ENCODE results near the gene SYNJ2.

Gene SYNJ2

DNA sequence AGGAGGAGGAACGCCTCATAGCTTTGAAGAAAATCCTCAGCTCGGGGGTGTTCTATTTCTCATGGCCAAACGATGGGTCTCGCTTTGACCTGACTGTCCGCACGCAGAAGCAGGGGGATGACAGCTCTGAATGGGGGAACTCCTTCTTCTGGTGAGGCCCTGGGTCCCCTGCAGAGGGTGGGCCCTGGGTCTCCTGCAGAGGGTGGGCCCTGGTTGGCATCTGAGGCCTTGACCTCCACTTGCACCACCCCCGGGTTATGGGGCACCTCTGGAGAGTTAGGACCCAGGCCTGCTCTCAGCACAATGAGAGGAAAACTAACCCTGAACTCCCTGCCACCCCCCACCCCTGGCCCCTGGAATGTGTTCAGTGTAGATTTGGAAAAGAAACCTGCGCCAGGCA is 47.2 kb downstream of the SYNJ2 start:
- ATAC-seq = no peak
- no peaks in the 10 kb centered on the region for H3K27me3 Mint-ChIP-seq
- H3K4me1 Mint-ChIP-seq = peaks cover 51% of the 10 kb centered on the region
- H3K9me3 Mint-ChIP-seq = no peaks in the 10 kb centered on the region
- H3K27ac Mint-ChIP-seq = peak overlapping the region; percentile 97
- no peak overlapping the region for H3K4me3 Mint-ChIP-seq
- H3K36me3 Mint-ChIP-seq = peaks cover 10% of the 10 kb centered on the region

DNA sequence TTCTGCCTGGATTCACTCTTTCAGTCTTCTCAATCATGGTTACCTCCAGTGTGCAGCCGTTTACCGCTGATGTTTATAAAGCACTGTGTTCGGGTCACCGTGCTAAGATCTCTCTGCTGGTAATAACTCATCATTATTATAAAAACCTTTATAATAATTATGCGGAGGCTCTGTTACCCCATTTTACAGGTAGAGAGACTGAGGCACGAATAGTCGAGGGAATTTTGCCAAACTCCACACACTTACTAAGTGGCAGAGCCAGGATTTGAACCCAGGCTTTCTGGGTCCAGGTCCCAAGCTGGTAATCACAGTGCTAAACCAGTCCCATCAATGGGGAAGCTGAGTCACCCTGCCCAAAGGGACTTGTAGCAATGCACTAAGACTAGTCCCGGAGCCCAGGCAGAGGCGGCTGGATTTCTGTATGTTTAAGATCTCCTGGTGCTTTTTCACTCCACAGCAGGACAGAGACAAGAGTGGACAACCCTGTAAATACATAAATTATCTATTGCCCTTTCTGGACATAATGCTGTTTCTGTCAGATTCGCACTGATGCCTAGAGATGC is 48.1 kb downstream of the SYNJ2 start:
- Mint-ChIP-seq H3K27me3 (no peaks in the 10 kb centered on the region), H3K27ac (no peak overlapping the region), H3K4me3 (no peak overlapping the region), H3K36me3 (peaks cover 19% of the 10 kb centered on the region), H3K4me1 (peaks cover 51% of the 10 kb centered on the region), H3K9me3 (no peaks in the 10 kb centered on the region)
- ATAC-seq = no peak

DNA sequence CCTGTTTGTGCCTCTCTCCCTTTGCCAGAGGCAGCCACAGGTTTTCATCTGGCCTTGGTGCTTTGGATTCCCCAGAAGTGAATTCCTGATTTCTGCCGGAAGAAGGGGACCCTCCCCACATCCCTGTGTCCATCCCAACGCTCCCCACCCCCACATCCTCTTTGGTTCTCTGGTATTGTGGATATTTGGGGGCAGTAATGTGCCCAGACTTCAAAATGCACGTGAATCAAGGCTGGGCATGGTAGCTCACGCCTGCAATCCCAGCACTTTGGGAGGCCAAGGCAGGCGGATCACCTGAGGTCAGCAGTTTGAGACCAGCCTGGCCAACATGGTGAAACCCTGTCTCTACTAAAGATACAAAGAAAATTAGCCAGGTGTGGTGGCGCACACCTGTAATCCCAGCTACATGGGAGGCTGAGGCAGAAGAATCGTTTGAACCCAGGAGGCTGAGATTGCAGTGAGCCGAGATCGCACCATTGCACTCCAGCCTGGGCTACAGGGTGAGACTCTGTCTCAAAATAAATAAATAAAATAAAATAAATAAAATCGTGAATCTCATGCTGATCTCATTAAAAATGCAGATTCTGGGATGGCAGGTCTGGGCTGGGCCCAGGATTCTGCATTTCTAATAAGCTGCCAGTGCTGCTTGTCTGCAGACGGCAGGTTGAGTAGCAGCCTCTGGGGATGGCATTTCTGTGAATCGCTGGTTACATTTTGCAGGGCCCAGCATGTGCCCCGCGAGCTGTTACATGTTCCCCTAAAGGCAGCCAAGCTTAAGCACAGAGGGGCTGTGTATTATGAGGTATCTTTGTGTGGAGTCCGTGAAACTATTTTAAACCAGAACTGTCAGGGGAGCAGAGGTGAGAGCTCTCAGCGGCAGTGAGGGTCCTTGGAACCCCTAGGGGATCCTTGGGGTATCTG is 49.0 kb downstream of the SYNJ2 start:
- ATAC-seq = peak; percentile 17
- peaks cover 28% of the 10 kb centered on the region for H3K36me3 Mint-ChIP-seq
- no peaks in the 10 kb centered on the region for H3K9me3 Mint-ChIP-seq
- no peaks in the 10 kb centered on the region for H3K27me3 Mint-ChIP-seq
- H3K4me1 Mint-ChIP-seq = peaks cover 48% of the 10 kb centered on the region
- H3K27ac Mint-ChIP-seq = peak overlapping the region; percentile 91
- peak overlapping the region; percentile 64 for H3K4me3 Mint-ChIP-seq

DNA sequence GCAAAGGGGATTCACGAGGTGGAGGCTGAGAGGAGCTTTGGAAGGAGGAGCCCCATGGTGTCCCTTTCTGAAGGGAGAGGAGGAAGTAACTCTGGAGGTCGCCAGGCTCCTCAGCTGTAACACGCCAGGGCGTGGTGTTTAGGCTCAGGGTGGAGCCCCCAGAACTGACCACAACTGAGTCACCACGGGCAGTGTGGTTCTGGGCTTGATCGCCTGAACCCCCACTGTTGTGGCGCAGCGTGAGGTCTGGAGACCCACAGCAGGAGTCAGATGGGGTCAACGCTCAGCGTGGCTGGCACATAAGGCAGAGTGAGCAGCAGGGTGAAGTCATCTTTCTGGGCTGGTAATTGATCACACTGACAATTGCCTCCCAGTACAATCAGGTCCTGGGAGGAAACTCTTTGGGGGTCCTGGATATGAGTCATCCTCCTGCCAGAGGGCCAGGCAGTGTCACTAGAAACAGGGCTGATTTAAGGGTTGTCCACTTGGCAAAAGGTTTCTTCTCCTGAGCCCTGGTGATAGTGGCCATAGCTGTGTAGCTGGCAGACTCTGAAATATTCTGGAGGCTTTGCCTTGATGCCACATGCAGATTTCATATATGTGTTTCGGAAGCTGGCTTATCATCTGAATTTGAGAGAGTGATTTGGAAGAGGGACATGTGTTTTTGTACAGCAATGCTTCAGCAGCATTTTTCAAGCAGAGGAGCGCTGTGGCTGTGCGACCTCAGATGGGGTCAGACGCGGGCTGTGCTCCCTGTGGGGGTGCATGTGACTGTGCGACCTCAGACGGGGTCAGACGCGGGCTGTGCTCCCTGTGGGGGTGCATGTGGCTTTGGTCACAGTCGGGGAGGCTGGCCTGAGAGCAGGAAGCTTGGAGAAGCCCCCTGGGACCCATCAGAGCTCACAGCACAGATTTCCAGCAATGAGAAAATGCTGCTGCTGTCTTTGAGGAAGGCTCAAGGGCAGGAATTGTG is 50.0 kb downstream of the SYNJ2 start:
- Mint-ChIP-seq H3K9me3 (peaks cover 4% of the 10 kb centered on the region), H3K4me3 (peak overlapping the region; percentile 64), H3K4me1 (peaks cover 38% of the 10 kb centered on the region), H3K36me3 (peaks cover 37% of the 10 kb centered on the region), H3K27me3 (no peaks in the 10 kb centered on the region), H3K27ac (peak overlapping the region; percentile 91)
- peak; percentile 80 for ATAC-seq

DNA sequence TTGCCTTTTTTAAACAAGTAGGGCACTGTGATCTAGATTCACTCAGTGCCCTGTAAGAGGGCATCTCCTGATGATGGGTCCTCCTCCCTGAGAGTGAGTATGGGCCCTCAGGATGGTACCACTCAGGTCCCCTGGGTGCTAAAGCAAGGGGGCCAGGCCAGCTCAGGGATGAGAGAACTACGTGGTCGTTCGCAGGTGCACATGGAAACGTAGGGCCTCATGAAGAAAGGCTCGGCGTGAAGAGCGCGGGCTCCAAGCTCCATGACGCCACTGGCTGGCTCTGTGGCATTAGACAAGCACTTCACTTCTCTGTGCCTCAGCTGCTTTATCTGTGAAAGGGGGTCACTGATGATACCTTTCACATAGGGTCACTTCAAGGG is 50.7 kb downstream of the SYNJ2 start:
- H3K4me3 Mint-ChIP-seq = no peak overlapping the region
- H3K27ac Mint-ChIP-seq = peak overlapping the region; percentile 91
- peaks cover 37% of the 10 kb centered on the region for H3K36me3 Mint-ChIP-seq
- peaks cover 31% of the 10 kb centered on the region for H3K4me1 Mint-ChIP-seq
- no peak for ATAC-seq
- peaks cover 4% of the 10 kb centered on the region for H3K9me3 Mint-ChIP-seq
- no peaks in the 10 kb centered on the region for H3K27me3 Mint-ChIP-seq

DNA sequence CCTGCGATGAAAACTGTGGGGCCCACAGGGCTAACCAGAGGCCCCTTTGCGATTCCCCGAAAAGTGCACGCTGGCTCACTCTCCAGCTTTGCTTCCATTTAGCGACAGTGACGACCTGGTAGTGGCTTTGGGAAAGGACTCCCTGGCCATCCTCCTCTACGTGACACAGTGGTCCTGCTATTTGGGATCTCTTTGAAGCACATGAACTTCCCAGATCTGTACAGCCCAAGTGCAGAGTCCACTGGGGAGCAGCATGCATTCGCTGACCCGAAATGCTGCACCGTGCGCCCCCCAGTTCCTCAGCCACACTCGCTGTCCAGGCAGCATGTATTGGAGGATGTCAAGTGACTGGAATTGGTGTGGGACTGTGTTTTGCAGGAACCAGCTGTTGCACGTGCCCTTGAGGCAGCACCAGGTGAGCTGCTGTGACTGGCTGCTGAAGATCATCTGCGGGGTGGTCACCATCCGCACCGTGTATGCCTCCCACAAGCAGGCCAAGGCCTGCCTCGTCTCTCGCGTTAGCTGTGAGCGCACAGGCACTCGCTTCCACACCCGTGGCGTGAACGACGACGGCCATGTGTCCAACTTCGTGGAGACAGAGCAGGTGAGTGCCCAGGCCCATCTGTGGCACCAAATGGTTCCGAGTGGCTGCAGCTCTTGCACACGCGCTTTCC is 51.6 kb downstream of the SYNJ2 start:
- Mint-ChIP-seq H3K9me3 (peaks cover 4% of the 10 kb centered on the region), H3K27me3 (no peaks in the 10 kb centered on the region), H3K36me3 (peaks cover 37% of the 10 kb centered on the region), H3K4me3 (no peak overlapping the region), H3K27ac (no peak overlapping the region), H3K4me1 (peaks cover 23% of the 10 kb centered on the region)
- no peak for ATAC-seq

DNA sequence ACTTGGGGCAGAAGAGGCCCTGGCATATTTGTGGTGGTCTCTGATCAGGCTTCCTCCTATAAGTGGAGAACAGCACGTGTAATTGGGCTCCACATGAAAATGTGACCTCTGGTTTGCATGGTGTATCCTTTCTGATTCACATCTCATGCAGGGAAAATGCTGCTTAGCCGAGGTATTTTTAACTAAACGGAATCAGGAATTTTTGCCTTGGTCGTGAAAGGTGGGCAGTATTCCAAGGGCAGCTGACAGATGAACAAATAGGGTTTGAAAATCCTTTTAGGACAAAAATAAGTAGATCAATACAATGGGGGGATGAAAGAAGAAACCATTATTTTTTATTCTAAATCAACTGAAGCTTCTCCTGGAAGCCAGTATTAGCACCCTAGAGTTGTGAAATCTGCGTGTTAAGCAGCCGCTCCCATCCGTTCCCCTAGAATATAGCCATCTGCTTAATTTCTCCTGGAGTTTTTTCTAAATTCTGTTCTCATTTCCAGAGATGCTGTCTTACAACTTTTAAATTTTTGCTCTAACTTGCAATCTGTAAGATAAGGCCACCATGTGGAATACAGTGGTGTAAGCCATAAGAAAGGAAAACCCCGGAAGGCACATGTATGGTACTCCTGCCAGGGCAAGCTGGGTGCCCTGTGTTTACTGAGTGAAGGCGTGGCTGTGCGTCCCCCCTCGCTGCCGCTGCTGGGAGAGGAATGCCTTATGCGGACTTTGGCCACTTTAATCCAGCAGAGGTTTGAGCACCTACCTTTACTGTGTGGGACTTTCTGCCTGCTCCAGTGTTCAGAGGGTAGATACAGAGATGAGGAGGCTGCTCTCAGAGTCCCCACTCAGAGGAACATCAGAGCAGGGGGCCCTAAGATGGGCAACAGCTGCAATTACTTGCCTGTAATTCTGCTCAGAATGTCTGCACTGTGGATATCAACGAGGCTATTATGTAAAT is 52.4 kb downstream of the SYNJ2 start:
- H3K27ac Mint-ChIP-seq = no peak overlapping the region
- peaks cover 4% of the 10 kb centered on the region for H3K9me3 Mint-ChIP-seq
- no peak overlapping the region for H3K4me3 Mint-ChIP-seq
- H3K27me3 Mint-ChIP-seq = no peaks in the 10 kb centered on the region
- peaks cover 23% of the 10 kb centered on the region for H3K4me1 Mint-ChIP-seq
- H3K36me3 Mint-ChIP-seq = peaks cover 37% of the 10 kb centered on the region
- no peak for ATAC-seq

DNA sequence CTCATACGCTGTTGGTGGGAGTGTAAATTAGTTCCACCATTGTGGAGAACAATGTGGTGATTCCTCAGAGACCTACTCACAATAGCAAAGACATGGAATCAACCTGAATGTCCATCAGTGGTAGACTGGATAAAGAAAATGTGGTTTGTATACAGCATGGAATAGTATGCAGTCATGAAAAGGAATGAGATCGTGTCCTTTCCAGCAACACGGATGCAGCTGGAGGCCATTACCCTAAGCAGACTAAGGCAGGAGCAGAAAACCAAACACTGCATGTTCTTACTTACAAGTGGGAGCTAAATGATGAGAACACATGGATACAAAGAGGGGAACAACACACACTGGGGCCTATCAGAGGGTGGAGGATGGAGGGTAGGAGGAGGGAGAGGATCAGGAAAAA is 54.6 kb downstream of the SYNJ2 start:
- no peak overlapping the region for H3K27ac Mint-ChIP-seq
- H3K4me1 Mint-ChIP-seq = peaks cover 31% of the 10 kb centered on the region
- ATAC-seq = no peak
- H3K36me3 Mint-ChIP-seq = peaks cover 46% of the 10 kb centered on the region
- H3K9me3 Mint-ChIP-seq = peaks cover 4% of the 10 kb centered on the region
- no peak overlapping the region for H3K4me3 Mint-ChIP-seq
- H3K27me3 Mint-ChIP-seq = no peaks in the 10 kb centered on the region

DNA sequence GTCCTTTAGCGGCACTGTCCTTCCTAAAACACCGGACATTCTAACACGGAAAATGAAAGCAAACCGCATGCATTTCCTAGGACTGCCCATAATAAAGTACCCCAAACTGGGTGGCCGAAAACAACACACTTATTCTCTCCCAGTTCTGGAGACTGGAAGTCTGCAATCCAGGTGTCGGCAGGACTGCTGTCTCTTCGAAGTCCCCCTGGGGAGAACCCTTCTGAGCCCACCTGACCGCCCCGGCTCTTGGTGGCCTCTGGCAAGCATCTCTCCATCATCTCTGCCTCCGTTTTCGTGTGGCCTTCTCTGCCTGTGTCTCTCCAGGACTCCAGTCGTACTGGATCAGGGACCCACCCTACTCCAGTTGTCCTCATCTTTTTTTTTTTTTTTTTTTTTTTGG is 55.4 kb downstream of the SYNJ2 start:
- Mint-ChIP-seq H3K4me3 (no peak overlapping the region), H3K36me3 (peaks cover 49% of the 10 kb centered on the region), H3K4me1 (peaks cover 23% of the 10 kb centered on the region), H3K27me3 (no peaks in the 10 kb centered on the region), H3K27ac (no peak overlapping the region), H3K9me3 (peaks cover 4% of the 10 kb centered on the region)
- ATAC-seq = no peak

DNA sequence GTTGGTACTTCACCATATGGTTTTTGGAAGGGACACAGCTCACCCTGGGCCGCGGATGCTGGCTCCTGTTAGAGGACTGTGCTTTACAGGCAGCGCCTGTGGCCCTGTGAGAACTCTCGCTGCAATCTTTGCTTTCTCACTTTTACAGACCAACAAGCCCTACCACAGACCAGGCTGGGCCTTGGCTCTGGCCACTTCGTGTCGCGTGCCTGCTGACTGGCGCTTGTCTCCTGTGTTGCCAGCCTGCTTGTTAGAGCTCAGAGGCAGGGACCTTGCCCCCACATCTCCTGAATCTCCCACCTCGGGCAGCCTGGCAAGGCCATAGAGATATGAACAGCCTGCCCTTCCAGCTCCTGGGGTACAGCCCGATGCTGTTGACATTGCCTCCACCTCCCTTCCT is 56.1 kb downstream of the SYNJ2 start:
- Mint-ChIP-seq H3K27ac (no peak overlapping the region), H3K36me3 (peaks cover 49% of the 10 kb centered on the region), H3K9me3 (peaks cover 4% of the 10 kb centered on the region), H3K27me3 (no peaks in the 10 kb centered on the region), H3K4me3 (no peak overlapping the region), H3K4me1 (peaks cover 19% of the 10 kb centered on the region)
- ATAC-seq = no peak

DNA sequence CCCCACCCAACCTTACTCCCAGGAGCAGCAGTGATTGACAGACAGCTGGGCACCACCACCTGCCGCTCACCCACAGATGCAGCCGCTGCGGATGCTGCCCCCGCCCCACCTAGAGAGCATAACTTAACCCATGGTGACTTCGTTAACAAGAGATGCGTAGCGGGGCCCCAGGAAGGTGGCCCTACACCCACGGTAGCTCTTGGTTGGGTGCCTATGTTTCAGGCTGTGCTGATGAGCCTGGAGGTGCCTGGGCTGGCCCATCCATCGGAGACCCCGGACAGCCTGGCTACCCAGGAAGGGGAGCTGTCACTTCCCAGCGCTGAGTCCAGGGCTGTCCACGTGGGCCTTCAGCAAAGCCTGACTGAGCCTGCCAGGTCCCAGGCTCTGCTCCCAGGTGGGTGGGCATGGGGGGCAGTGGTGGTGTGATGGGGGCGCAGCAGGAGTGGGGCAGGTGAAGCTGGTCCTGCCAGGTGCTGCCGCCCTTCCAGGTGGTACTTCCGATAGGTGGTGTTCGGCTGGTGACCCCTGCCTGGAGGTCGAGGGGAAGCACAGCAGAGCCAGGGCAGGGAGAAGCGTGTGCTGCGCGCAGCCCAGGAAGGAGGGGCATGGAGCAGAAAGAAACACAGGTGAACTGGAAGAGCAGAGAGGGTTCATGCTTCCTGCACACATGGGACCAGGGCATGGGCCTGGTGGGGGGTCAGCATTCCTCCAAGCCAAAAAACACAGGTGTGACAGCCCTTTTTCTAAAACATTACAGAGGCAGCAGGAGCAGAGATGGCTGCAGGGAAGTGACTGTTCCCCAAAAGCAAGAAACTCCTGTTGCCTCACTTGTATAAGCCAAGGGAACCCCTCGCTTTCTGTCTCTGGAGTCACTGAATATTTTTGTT is 56.9 kb downstream of the SYNJ2 start:
- peaks cover 42% of the 10 kb centered on the region for H3K36me3 Mint-ChIP-seq
- ATAC-seq = no peak
- H3K4me3 Mint-ChIP-seq = no peak overlapping the region
- peaks cover 19% of the 10 kb centered on the region for H3K4me1 Mint-ChIP-seq
- no peak overlapping the region for H3K27ac Mint-ChIP-seq
- peaks cover 4% of the 10 kb centered on the region for H3K9me3 Mint-ChIP-seq
- no peaks in the 10 kb centered on the region for H3K27me3 Mint-ChIP-seq

DNA sequence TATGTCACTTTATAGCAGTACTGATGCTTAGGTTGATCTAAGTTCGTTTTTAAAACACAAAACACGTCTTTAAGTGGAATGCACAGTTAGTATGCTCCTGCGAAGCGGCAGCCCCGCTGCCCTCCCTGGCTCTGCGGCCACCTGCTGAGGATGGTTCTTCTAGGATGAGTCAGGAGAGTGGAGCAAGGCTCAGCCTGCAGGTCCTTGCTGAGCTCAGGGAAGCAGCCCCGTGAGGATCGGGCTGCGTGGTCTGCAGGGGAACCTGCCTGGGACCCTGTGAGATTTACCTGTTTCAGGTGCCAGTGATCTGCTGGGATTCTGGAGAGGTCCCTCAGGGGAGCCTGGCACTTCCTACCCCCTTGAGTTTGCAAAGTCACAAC is 57.5 kb downstream of the SYNJ2 start:
- Mint-ChIP-seq H3K27me3 (no peaks in the 10 kb centered on the region), H3K4me3 (no peak overlapping the region), H3K9me3 (peaks cover 4% of the 10 kb centered on the region), H3K36me3 (peaks cover 41% of the 10 kb centered on the region), H3K27ac (no peak overlapping the region), H3K4me1 (peaks cover 19% of the 10 kb centered on the region)
- ATAC-seq = no peak

DNA sequence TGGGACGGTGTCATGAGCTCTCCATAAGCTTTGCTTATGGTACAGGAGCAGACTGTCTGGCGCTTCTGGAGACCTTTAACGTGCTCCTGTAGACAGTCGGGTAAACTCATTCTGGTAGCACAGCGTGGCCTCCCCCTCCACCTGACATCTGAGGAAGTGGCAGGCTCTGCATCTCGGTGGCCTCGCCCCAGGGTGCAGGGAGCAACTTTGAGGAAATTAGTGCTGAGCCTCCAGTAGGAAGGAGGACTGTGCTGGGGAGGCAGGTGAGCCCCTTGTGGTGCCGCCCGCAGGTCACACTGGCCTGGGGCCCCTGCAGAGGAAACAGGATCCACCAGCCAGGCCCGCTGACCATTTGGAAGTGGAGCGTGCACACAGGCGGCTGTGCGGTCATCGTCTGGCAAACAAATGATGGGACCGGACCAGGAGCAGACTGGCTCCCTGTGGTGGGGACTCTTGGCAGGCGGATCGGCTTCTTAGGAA is 57.9 kb downstream of the SYNJ2 start:
- Mint-ChIP-seq H3K4me3 (no peak overlapping the region), H3K36me3 (peaks cover 41% of the 10 kb centered on the region), H3K27ac (peak overlapping the region; percentile 36), H3K27me3 (no peaks in the 10 kb centered on the region), H3K9me3 (peaks cover 4% of the 10 kb centered on the region), H3K4me1 (peaks cover 19% of the 10 kb centered on the region)
- peak; percentile 69 for ATAC-seq

Data from stimulated activated memory B cell treated with anti-CD40 and anti-IgM and Interleukin-4, amounts not matched to agents 10 μg/mL and 1 μg/mL and 100 μg/mL, for 72 hours (primary cell).